SK-N-MC (cell line): ENCODE measurements around the gene CSMD2.

Source experiments
- DNase-seq: peaks from one replicate; pipeline ENCODE4 v3.0.0-alpha.2; 2011; ENCODE audit warnings: low read depth, low spot score
- H3K27ac ChIP-seq: fragments of 200-600 bp; sonication (generic); 2 replicates; pipeline ENCODE4 v1.5.1; 2016; ENCODE audit warnings: mixed run types
- H3K36me3 ChIP-seq: fragments of 200-600 bp; sonication (generic); 2 replicates; pipeline ENCODE4 v1.6.1; 2017; ENCODE audit warnings: antibody characterized with exemption, low read length, mixed read lengths; ENCODE audit not compliant: insufficient read depth
- H3K4me3 ChIP-seq: fragments of 200-600 bp; sonication (generic); 2 replicates; pipeline ENCODE4 v1.5.1; 2016
- H3K9ac ChIP-seq: fragments of 200-600 bp; sonication (generic); 2 replicates; pipeline ENCODE4 v1.8.0; 2017; ENCODE audit warnings: mixed run types, mixed read lengths; ENCODE audit not compliant: insufficient read length
- H3K9me3 ChIP-seq: fragments of 200-600 bp; sonication (generic); 2 replicates; pipeline ENCODE4 v1.6.1; 2017; ENCODE audit warnings: low read depth, mild to moderate bottlenecking, antibody characterized with exemption, low read length, moderate library complexity, mixed read lengths
- EZH2 ChIP-seq: fragments of 200-600 bp; sonication (generic); IDR thresholded peaks from one replicate; pipeline ENCODE4 v1.6.1; 2017; ENCODE audit warnings: antibody characterized with exemption
- FOXP2 ChIP-seq: optimal IDR thresholded peaks from 2 replicates; pipeline ENCODE3; 2011; ENCODE audit warnings: mild to moderate bottlenecking, moderate library complexity; ENCODE audit not compliant: insufficient read depth; ENCODE audit errors: extremely low read length, control extremely low read depth
- POLR2AphosphoS5 ChIP-seq: IDR thresholded peaks from 2 replicates; pipeline ENCODE4 v1.6.1; 2012; ENCODE audit warnings: mild to moderate bottlenecking, low read depth, low read length, borderline replicate concordance

Gene CSMD2

DNA sequence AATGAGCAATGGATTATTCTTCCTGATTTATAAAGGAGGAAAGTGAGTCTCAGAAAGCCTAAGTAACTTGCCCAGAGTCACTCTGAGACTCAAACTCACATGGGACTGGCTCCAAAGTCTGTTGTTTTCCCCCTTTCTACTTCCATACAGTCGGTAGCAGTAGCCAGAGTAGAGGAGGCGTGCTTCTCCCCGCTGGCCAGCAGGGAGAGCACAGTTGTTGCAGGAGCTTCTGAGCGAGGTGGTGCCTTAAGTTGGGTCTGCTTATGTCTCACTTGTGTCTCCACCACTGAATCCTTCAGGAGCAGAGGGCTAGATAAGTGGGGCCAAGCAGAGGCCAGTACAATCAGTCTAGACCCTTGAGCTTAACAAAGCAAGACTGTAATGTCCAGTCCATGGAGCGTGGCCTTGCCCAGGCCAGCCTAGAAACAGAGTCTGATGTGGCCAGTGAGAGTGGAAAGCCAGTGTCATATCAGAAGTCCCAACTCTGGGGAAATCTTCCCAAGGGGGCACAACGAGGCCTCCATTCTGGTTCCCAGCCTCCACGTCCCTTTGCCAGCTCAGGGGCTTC lies 510.7 kb downstream of the CSMD2 start:
- Histone ChIP-seq H3K4me3 (no peak overlapping the region), H3K9me3 (no peaks in the 10 kb centered on the region), H3K36me3 (no peaks in the 10 kb centered on the region), H3K27ac (no peak overlapping the region), H3K9ac (no peak overlapping the region)
- TF ChIP-seq FOXP2 (no peak), POLR2AphosphoS5 (no peak), EZH2 (no peak)
- no peak for DNase-seq

DNA sequence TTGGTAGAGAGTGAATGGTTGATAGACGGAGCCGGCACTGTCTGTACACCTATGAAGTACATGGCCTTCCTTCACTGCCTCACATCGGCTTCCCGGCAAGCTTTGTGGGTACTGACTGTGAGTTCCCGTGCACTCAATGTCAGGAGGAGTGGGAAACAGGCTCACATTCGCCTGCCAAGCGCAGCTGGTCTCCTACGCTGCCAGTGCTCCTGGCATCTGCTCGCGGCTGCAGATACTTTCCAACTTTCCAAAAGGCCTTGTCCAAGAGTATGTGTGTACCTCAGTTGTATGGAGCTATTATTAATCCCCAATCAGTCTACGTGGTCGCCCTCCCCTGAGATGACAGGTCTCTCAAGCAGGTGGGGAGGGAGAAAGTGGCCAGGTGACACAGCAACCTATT lies 511.8 kb downstream of the CSMD2 start:
- no peak overlapping the region for H3K9ac ChIP-seq
- TF ChIP-seq POLR2AphosphoS5 (no peak), EZH2 (no peak), FOXP2 (no peak)
- no peak overlapping the region for H3K4me3 ChIP-seq
- H3K9me3 ChIP-seq = no peaks in the 10 kb centered on the region
- no peak overlapping the region for H3K27ac ChIP-seq
- no peaks in the 10 kb centered on the region for H3K36me3 ChIP-seq
- no peak for DNase-seq

DNA sequence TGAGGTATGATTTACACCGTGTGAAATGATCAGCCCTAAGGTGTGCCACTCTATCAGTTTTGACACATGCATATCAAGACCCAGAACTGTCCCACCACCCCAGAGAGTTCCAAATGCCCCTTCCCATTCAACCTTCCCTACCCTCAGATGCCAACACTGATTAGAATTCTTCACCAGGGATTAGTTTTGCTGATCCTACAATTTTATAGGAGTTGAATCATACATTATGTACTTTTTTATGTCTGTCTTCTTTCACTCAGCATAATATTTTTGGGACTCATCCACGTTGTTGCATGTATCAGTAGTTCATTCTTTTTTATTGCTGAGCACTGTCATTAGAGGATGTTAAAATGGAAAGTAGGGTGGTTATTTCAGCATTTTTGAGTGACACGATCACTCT lies 514.3 kb downstream of the CSMD2 start:
- Histone ChIP-seq H3K9ac (no peak overlapping the region), H3K36me3 (no peaks in the 10 kb centered on the region), H3K4me3 (no peak overlapping the region), H3K27ac (no peak overlapping the region), H3K9me3 (no peaks in the 10 kb centered on the region)
- no peak for TF ChIP-seq EZH2
- no peak for TF ChIP-seq POLR2AphosphoS5
- no peak for DNase-seq

DNA sequence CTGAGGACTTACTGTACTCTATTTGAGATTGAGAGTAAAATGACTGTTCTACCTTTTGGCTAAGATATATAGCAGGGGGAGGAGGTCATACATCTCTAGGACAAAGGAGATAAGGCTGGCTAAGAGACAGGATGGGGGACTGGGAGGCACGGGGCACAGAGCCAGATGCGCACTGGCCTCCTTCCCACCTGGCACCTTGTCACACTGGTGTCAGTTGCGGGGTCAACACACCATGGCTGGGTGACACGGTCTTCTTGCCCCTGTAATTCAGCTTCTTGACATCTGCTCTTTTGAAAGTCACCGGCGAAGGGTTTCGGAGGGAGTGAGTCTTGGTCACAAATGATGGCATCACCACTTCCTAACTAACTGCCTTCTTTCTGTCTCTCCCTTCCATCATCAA lies 515.3 kb downstream of the CSMD2 start:
- no peaks in the 10 kb centered on the region for H3K36me3 ChIP-seq
- no peaks in the 10 kb centered on the region for H3K9me3 ChIP-seq
- H3K4me3 ChIP-seq = no peak overlapping the region
- H3K9ac ChIP-seq = no peak overlapping the region
- no peak overlapping the region for H3K27ac ChIP-seq
- no peak for DNase-seq
- no peak for TF ChIP-seq FOXP2
- no peak for TF ChIP-seq EZH2

GRCh38 chr1:33643216-33643615 lies 521.8 kb downstream of the CSMD2 start:
- TF ChIP-seq POLR2AphosphoS5 = no peak
- no peak for TF ChIP-seq EZH2
- no peak for TF ChIP-seq FOXP2
- no peak overlapping the region for H3K4me3 ChIP-seq
- H3K36me3 ChIP-seq = no peaks in the 10 kb centered on the region
- H3K27ac ChIP-seq = no peak overlapping the region
- no peak overlapping the region for H3K9ac ChIP-seq
- H3K9me3 ChIP-seq = no peaks in the 10 kb centered on the region
- no peak for DNase-seq

DNA sequence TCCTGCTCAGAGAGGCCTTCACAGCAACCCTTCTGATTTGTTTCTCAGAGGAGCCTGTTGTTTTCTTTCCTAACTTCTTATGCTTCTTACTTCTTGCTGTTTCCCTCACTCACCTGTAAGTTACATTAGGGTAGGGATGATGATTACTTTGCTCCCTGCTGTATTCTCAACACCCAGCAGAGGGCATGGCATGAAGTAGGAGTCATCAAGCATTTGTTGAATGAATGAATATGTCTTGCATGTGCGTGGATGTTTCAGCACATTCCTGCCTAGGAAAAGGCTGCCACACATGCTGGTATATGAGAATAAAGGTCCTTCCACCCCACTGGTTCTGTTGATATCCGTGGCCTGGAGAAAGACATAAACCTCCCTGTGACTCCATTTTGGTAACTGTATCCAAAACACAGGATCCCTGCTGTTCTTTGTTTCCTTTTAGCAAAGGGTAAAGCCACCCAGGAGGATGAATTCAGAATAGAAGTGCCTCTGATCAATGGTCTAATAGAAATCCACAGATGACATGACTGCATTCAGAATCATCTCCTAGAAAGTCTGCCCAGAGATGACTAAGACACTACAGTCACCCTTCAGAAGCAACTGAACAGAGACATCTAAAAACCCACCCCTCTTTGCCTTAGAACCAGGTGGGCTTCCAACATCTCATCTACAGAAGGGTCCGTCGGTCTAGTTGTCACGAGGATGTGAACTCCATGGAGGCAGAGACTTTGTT lies 523.8 kb downstream of the CSMD2 start:
- TF ChIP-seq FOXP2 (no peak), POLR2AphosphoS5 (no peak), EZH2 (no peak)
- H3K27ac ChIP-seq = no peak overlapping the region
- no peaks in the 10 kb centered on the region for H3K36me3 ChIP-seq
- DNase-seq = no peak
- no peak overlapping the region for H3K4me3 ChIP-seq
- H3K9me3 ChIP-seq = no peaks in the 10 kb centered on the region
- no peak overlapping the region for H3K9ac ChIP-seq

GRCh38 chr1:33640114-33640660 lies 524.8 kb downstream of the CSMD2 start:
- no peak for DNase-seq
- H3K36me3 ChIP-seq = no peaks in the 10 kb centered on the region
- no peak overlapping the region for H3K9ac ChIP-seq
- H3K27ac ChIP-seq = no peak overlapping the region
- H3K4me3 ChIP-seq = no peak overlapping the region
- TF ChIP-seq EZH2 = no peak
- TF ChIP-seq POLR2AphosphoS5 = no peak
- no peak for TF ChIP-seq FOXP2
- no peaks in the 10 kb centered on the region for H3K9me3 ChIP-seq

DNA sequence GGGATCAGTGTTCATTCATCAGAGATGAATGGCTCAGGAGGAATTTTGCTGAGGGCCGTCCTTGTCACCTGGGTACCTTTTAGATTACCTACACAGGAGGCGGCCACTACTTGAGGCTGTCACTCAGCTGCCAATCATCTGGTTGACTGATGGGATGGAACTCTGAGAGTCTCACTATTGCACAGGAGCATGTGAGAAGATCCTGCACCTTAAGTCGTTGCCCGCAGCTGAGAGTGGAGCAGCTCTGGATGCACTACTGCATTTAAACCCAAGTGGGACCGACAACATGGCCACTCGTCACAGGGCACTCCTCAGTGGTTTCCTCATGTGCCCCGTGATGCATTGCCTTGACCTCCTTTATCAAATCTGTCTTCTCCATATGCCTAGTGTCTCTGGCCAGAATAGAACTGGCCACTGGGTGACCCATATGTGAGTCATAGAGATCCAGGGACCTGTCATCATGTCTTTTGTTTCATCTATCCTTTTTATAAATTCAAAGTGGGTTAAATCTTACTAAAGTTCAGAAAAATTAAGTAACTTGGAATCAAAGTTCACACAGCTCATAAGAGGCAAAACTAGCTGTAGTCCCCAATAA lies 527.1 kb downstream of the CSMD2 start:
- H3K36me3 ChIP-seq = no peaks in the 10 kb centered on the region
- no peak for TF ChIP-seq FOXP2
- no peak for TF ChIP-seq EZH2
- no peak for TF ChIP-seq POLR2AphosphoS5
- no peak for DNase-seq
- H3K4me3 ChIP-seq = no peak overlapping the region
- H3K9me3 ChIP-seq = no peaks in the 10 kb centered on the region
- H3K9ac ChIP-seq = no peak overlapping the region
- no peak overlapping the region for H3K27ac ChIP-seq
